HG02884 (cell line): ENCODE data around the gene RET.

Experiments
- ATAC-seq: cut with Tn5 transposase; IDR thresholded peaks from one replicate; pipeline ENCODE4 v1.9.1; 2021; ENCODE audit warnings: mild to moderate bottlenecking, moderate library complexity; ENCODE audit not compliant: unreplicated experiment

The RET gene

DNA sequence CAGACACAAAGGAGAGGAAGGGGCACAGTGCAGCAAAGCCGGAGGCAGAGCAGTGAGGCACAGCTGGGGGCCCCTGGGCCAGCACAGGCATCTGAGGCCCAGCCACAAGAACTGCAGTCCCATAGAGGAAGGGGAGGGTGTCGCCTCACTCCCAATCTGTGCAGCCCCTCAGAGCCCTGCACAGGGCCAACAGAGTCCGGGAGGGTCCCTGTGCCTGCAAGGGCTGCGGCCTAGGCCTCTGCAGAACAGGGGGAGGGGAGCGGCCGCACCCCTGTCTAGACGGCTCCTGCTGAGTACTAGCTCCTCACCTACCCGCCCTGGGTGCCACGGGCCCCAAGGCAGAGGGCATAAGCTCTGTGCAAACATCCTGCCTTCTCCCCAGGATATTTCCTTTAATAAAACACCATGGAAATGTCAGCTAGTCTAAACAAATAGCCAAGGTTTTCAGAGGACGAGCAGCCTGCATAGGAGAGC lies 32.4 kb upstream of the RET start:
- no peak for ATAC-seq

DNA sequence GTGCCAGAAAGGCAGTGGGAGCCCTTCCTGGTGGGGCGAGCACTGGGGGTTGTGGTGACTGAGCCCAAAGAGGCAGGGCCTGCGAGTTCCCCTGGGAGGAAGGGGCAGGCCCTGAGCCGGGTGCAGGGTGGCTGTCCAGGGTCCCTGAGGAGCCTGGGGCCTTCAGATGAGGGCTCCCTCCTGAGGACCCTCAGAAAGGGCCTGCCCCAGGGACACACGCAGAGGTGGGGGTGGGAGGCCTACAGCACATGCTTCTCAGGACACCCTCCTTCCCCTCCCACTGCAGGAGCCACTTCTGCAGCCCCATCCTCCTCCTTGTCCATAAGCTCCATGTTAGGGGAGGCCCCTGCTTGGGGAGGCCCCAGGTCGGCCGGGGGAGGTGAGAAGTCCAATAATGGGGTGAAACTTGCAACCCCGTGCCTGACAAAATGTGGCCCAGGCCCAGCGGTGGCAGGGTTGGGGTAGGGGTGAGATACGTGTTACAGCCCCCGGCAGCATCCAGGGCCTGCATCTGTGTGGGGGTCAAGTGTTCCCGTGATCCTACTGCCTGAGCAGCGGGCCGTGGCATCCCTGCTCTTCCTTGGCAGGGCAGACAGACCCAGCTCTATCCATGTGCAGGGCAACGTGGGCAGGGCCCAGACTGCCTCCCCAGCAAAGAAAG lies 31.8 kb upstream of the RET start:
- ATAC-seq, result no peak

DNA sequence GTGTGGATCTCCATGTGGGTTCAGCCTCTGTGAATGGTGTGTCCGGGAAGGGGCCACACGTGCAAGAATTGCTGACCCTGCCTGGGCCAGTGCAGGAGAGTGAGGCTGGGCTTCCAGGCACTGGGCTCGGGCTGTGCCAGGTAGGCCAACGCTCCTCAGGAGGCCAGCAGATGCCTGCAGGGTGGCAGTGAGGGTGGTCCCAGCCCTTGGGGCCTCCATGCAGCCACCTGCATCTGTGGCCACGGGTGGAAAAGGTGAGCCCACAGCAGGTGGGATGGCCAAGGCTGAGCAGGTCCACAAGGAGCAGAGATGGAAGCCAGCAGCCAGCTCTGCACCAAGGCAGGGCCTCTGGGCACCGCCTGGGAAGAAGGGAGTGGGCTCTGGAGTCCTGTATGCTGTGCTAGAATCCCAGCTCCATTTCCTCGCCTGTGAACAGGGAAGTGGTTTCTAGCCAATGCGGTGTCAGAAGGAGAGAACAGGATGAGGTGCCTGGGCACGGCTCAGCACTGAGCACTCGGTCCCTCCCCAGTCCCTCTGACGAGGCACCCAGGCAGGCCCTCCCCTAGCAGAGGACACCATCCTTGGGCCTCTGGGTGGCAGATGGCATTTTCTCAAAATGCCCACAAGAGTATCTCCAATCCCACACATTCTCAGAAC lies 31.1 kb upstream of the RET start:
- no peak for ATAC-seq

DNA sequence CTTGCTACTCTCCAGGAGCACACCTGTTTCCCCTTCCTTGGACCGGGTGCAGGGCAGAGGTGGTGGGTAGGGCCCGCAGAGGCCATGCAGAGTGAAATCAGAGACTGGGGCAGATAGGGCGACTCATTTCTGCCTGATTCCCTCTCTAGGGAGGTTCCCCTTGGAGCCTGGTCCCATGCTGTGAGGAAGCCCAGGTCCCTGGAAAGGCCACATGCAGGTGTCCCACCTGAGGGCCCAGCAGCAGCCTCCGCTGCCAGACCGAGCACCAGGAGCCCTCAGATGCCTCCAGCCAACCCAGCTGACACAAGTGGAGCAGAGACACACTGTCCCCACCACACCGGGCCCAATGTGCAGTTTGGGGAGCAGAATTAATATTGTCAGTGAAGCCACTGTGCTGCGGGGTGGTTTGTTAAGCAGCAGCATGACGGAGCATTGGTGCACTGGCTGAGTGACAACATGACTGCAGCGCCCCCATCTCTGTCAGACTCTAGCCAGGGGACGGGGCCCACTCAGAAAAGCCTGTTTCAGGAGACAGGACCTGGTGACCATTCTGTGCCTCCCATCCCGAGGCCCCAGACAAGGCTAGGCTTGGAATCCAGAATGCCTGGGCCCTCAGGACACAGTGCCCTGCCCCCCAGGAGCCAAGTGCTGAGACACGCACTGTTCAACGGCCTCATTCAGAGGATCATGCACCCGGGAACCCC lies 30.4 kb upstream of the RET start:
- ATAC-seq, result no peak

- no peak for ATAC-seq
Measured at GRCh38 chr10:43047288-43047970, 29.4 kb upstream of the RET start.

DNA sequence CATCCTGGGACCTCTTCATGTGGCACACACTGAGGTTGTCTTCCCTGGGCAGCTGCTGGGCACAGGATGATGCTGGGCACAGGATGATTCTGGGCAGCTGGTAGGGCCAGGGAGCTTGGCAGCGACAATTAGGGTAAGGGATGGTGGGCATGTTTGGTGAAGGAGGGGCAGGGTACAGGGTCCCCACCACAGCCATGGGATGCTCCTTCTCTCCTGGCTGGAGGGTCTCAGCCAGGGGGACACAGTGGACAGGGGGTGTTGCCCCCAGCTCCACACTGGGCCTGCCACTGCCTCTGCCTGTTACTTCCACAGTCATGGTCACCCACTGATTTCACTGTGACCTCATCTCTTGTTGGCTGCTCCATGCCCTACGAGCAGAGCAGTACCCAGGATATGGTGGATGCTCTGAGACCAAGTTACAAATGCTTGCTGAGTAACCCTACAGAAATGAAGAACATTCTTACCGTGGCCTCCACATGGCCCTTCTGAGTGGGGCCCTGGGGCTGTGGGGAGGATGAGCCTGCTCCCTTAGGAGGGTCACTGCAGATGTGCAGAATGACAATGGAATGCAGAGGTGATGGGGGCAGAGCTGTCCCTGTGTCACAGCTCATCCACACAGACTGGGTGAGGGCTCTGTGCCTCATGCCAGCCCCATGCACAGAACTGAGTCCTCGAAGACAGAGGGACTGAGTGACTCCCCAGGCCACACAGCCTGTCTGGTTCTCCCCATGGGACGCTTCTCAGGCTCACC lies 28.4 kb upstream of the RET start:
- no peak for ATAC-seq

GRCh38 chr10:43049081-43049551 lies 27.8 kb upstream of the RET start:
- ATAC-seq, result no peak

- no peak for ATAC-seq
Measured at GRCh38 chr10:43050011-43050410, 26.9 kb upstream of the RET start.

GRCh38 chr10:43053825-43054224 lies 23.0 kb upstream of the RET start:
- ATAC-seq, result no peak

DNA sequence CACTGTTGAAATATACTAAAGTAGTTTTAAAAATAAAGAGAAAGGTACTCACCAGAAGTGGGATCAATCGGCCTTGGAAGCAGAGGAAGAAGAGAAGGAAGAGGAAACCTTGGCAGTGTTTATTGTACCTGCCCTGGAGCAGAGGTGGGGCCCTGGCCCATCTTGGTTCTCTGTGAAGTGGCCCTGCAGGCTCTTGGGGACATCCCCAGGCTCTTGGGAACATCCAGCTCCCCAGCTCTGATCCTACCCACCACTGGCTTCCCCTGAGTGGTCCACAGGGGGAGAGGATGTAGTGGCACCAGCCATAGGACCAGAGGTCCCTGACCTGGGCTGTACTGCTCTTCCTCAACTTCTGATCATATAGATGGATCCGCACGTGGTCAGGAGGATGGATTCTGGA lies 22.3 kb upstream of the RET start:
- no peak for ATAC-seq

- ATAC-seq, result no peak
Measured at GRCh38 chr10:43055217-43055616, 21.7 kb upstream of the RET start.

DNA sequence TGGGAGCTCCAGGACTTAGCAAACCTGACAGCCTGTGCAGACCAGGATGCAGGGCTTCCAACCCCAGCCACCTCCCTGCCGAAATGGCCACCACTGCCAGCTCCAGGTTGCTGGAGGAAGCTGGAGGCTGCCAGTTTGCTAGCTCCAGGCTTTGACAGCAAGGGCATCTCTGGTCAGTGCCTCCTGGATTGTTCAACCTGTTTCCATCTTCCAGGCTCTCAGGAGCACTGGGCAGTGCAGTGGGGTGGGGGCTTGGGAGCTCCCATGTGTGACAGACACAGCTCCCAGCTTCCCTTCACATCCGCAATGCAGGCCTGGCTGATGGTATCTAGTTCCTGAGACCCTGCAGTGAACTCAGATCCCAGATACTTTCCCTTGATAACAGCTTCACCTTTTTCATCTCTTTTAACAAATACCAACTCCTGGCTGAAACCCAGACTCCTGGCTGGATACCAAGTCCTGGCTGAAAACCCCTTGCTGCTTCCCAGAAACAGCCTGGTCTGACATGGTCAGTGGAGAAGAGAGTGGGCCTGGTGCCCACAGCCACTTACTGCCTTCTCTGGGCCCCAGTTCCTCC lies 20.8 kb upstream of the RET start:
- no peak for ATAC-seq

GRCh38 chr10:43056568-43057011 lies 20.3 kb upstream of the RET start:
- ATAC-seq, result no peak

GRCh38 chr10:43057231-43057711 lies 19.6 kb upstream of the RET start:
- no peak for ATAC-seq

GRCh38 chr10:43057831-43058340 lies 19.0 kb upstream of the RET start:
- ATAC-seq, result no peak

DNA sequence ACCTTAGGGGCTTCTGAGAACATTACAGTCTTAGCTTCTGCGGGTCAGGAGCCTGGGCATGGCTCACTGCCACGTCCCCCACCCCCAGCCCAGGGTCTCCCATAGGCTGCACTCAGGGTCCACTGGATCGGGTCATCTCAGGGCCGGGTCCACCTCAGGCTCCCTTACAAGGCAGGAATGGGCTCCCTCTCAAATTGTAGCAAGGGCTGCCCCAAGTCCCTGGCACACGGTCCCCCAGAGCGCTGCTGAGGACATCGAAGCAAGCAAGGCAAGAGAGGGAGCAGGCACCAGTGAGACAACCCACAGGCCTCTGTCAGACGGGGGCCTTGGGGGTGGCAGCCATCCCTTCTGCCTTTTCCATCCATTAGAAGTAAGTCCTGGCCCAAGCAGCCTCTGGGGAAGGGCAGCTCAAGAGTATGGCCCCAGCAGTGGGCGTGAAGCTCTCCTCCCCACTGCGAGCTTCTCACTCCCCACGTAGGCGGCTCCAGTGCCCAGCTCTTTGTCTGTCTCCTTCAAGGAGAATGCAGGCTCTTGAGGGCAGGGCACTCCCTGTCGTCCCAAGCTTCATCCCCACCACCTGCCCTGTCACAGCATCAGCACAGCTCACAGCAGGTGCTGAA lies 18.0 kb upstream of the RET start:
- no peak for ATAC-seq

GRCh38 chr10:43059336-43059720 lies 17.5 kb upstream of the RET start:
- no peak for ATAC-seq

DNA sequence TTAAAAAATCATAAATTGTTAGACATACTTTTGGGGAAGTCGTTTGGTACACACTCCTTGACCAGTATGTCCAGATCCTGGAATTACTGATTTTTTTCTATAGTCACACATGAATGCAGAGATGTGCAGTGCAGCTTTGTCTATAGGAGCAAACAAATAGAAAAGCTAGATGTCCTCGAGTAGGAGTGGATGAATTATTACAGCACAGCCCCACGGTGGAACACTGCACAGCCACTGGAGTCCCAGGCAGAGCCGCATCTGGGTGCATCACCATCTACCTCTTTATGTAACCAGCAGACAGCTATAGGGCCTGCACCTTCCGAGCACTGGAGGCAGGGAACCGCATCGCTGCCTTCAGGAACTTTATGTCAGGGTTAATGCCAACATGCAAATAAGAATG lies 17.0 kb upstream of the RET start:
- no peak for ATAC-seq

GRCh38 chr10:43060291-43060690 lies 16.6 kb upstream of the RET start:
- no peak for ATAC-seq

GRCh38 chr10:43061331-43061730 lies 15.5 kb upstream of the RET start:
- ATAC-seq, result no peak
